22Rv1 (cell line): ENCODE measurements around the gene IQCB1.
A peak's percentile ranks its signal among the peaks of the same experiment; 100 is the strongest.

Experiments used
- H3K27ac ChIP-seq: fragments of 450-650 bp; 2 replicates; pipeline ENCODE4 v1.5.1; 2017
- CTCF ChIP-seq: fragments of 450-650 bp; IDR thresholded peaks from 2 replicates; pipeline ENCODE4 v1.5.1; 2017; ENCODE audit warnings: mild to moderate bottlenecking
- ZFX ChIP-seq: fragments of 450-650 bp; IDR thresholded peaks from 2 replicates; pipeline ENCODE4 v1.6.1; 2017; ENCODE audit warnings: antibody characterized with exemption, borderline replicate concordance

The IQCB1 gene, protein sequence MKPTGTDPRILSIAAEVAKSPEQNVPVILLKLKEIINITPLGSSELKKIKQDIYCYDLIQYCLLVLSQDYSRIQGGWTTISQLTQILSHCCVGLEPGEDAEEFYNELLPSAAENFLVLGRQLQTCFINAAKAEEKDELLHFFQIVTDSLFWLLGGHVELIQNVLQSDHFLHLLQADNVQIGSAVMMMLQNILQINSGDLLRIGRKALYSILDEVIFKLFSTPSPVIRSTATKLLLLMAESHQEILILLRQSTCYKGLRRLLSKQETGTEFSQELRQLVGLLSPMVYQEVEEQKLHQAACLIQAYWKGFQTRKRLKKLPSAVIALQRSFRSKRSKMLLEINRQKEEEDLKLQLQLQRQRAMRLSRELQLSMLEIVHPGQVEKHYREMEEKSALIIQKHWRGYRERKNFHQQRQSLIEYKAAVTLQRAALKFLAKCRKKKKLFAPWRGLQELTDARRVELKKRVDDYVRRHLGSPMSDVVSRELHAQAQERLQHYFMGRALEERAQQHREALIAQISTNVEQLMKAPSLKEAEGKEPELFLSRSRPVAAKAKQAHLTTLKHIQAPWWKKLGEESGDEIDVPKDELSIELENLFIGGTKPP

DNA sequence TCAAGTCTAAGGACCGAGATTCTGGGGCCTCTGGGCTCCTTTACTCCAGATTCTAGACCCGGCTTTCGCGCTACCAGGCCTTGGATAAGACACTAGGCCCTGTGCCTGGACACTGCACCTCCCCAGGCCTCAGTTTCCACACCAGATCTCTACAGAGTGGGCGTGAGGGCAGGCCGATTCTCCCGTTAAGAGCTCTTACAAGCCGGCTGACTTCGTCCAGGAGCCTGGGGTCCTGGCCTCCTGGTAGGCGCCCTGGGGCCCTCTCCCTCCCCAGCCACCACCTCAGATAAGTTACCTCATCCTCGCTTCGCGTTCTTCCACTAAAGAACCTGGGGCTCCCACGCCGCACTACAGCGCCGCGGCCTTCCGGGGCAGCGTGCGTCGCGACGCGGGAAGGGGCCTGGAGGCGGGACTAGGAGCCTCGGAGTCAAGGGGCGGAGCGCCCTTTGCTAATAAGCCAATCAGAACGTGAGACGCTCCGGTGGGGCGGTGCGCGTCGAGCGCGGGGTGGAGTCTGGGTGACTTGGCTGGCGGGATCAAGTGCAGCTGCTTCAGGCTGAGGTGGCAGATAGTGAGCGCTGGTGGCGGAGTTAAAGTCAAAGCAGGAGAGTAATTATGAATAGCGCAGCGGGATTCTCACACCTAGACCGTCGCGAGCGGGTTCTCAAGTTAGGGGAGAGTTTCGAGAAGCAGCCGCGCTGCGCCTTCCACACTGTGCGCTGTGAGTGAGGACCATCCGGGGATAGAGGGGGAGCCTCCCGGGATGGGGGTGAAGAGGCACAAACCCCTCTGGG is at the start of gene IQCB1, which contains the start of gene EAF2:
IQCB1 (minus strand) TSS at position 390 of the 794 bp plus-strand sequence. CDS start 6,100 bp downstream, outside the sequence.
EAF2 (plus strand) TSS at position 539 of the 794 bp plus-strand sequence; CDS start at position 616, 77 bp downstream.
- peak within 1 kb of the TSS; percentile 53 for H3K27ac ChIP-seq
- TF ChIP-seq ZFX (no peak), CTCF (peak; percentile 22)

DNA sequence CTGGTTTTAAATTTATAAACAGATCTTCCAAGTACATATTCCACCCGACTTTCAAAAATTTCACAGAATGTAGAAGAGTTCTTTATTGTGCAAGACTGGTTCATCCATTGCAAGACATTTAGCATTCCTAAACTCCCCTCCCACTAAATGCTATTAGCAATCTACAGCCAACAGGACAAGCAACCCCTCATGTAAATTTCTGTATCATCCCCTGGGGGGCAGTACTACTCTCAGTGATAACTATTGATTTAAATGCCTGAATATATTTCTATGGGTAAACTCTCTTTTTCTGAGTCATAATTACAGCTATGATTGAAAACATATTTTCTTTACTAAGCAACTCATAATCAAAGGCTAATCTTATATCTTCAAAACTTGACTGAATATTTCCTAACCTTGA is 48.6 kb upstream of the IQCB1 start:
- H3K27ac ChIP-seq: no peak overlapping the region

DNA sequence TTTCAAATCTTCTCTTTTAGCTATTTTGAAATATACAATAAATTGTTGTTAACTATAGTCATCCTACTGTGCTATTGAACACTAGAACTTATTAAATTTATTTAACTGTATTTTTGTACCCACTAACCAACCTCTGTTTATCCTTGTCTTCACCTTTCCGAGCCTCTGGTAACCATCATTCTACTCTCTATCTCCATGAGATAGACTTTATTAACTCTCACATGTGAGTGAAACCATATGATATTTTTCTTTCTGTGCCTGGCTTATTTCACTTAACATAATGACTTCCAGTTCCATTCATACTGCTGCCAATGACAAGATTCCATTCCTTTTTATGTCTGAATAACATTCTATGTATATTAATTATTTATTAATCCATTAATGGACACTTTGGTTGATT is 43.6 kb upstream of the IQCB1 start:
- TF ChIP-seq CTCF (no peak), ZFX (no peak)

More for the DNA sequence above, 48.6 kb upstream of the IQCB1 start:
- TF ChIP-seq CTCF: peak; percentile 74
- TF ChIP-seq ZFX: no peak

DNA sequence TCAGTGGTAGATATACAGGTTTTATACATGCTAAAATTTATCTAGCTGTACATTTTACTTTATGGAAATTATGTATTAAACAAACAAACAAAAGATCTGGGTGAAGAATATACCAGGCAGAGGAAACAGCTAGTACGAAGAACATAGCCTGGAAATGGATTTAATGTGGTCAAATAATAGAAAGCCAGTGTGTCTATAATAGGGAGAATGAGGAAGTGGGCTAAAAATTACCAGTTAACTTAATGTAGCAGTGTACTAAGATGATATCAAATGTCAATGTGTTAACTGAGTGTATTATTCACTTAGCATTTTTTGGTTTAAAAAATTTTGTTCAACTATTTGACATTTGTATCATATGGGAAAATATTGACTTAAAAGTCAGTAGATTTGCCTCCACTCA is 36.6 kb upstream of the IQCB1 start:
- H3K27ac ChIP-seq: no peak overlapping the region
- TF ChIP-seq CTCF: no peak
- no peak for TF ChIP-seq ZFX

More for the DNA sequence above, 43.6 kb upstream of the IQCB1 start:
- H3K27ac ChIP-seq: no peak overlapping the region

GRCh38 chr3:121870717-121871116 is 35.9 kb upstream of the IQCB1 start:
- H3K27ac ChIP-seq: no peak overlapping the region
- TF ChIP-seq ZFX (no peak), CTCF (no peak)

DNA sequence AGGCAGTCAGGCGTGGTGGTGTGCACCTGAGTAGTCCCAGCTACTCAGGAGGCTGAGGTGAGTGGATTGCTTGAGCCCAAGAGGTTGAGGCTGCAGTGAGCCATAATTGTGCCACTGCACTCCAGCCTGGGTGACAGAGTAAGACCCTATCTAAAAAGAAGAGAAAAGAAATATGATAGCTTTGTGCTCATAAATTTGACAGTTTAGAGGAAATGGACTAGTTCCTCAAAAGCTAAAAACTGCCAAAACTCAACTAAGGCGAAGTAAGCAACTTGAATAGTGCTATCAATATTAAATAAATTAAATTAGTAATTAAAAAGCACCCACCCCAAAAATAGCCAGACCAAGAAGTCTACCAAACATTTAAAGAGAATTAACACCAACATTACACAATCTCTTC is 34.9 kb upstream of the IQCB1 start:
- H3K27ac ChIP-seq: no peak overlapping the region
- TF ChIP-seq CTCF: no peak
- no peak for TF ChIP-seq ZFX
